H9 (cell line): ENCODE data around the gene ARPP21. TPM values are rescaled to one million over a fixed set of nuclear protein-coding genes. Genes with fewer than 3 reads are reported as not detected.

Experiments
- DNase-seq: peaks from one replicate; pipeline ENCODE4 v3.0.0-alpha.2; 2017
- H2AFZ ChIP-seq: one replicate; pipeline ENCODE4 v1.6.1; 2013; ENCODE audit warnings: mild to moderate bottlenecking, low read length, control low read depth, moderate library complexity
- H2AK5ac ChIP-seq: 2 replicates; pipeline ENCODE4 v1.6.1; 2013; ENCODE audit warnings: low read length, control low read depth, mixed read lengths; ENCODE audit not compliant: insufficient read length
- H2BK120ac ChIP-seq: one replicate; pipeline ENCODE4 v1.6.1; 2013; ENCODE audit warnings: low read depth, mild to moderate bottlenecking, low read length, control low read depth, inconsistent platforms; ENCODE audit not compliant: poor library complexity, severe bottlenecking
- H2BK12ac ChIP-seq: 2 replicates; pipeline ENCODE4 v1.6.1; 2013; ENCODE audit warnings: low read length, control low read depth, mixed read lengths, low read depth; ENCODE audit not compliant: insufficient read length
- H2BK15ac ChIP-seq: 2 replicates; pipeline ENCODE4 v1.6.1; 2013; ENCODE audit warnings: low read depth, low read length, control low read depth
- H2BK20ac ChIP-seq: one replicate; pipeline ENCODE4 v1.6.1; 2013; ENCODE audit warnings: low read depth, mild to moderate bottlenecking, low read length, control low read depth, inconsistent platforms; ENCODE audit not compliant: poor library complexity, severe bottlenecking
- H2BK5ac ChIP-seq: 2 replicates; pipeline ENCODE4 v1.6.1; 2013; ENCODE audit warnings: low read length, control low read depth, mixed read lengths; ENCODE audit not compliant: insufficient read length
- H3K14ac ChIP-seq: 2 replicates; pipeline ENCODE4 v1.6.1; 2013; ENCODE audit warnings: low read length, control low read depth; ENCODE audit not compliant: insufficient read depth
- H3K18ac ChIP-seq: 2 replicates; pipeline ENCODE4 v1.6.1; 2013; ENCODE audit warnings: low read depth, mild to moderate bottlenecking, mixed read lengths, low read length, control low read depth; ENCODE audit not compliant: insufficient read length
- H3K23ac ChIP-seq: 2 replicates; pipeline ENCODE4 v1.6.1; 2013; ENCODE audit warnings: low read length, control low read depth, mixed read lengths, low read depth; ENCODE audit not compliant: insufficient read length
- H3K23me2 ChIP-seq: 2 replicates; pipeline ENCODE4 v1.6.1; 2013; ENCODE audit warnings: low read depth, mild to moderate bottlenecking, mixed read lengths, low read length, control low read depth; ENCODE audit not compliant: insufficient read length, poor library complexity, severe bottlenecking
- H3K27ac ChIP-seq: 2 replicates; pipeline ENCODE4 v1.5.1; 2013; ENCODE audit warnings: low read length, control low read depth, mixed read lengths, low read depth; ENCODE audit not compliant: insufficient read length
- H3K27me3 ChIP-seq: 2 replicates; pipeline ENCODE4 v1.6.1; 2013; ENCODE audit warnings: low read length, control low read depth, inconsistent platforms; ENCODE audit not compliant: insufficient read depth
- H3K4ac ChIP-seq: 2 replicates; pipeline ENCODE4 v1.6.1; 2013; ENCODE audit warnings: low read depth, mild to moderate bottlenecking, control low read depth, inconsistent platforms, low read length, moderate library complexity
- H3K4me1 ChIP-seq: 2 replicates; pipeline ENCODE4 v1.6.1; 2013; ENCODE audit warnings: low read length, control low read depth, inconsistent platforms; ENCODE audit not compliant: insufficient read depth
- H3K4me2 ChIP-seq: 2 replicates; pipeline ENCODE4 v1.6.1; 2013; ENCODE audit warnings: low read length, control low read depth, mixed read lengths; ENCODE audit not compliant: insufficient read length, insufficient read depth
- H3K56ac ChIP-seq: 2 replicates; pipeline ENCODE4 v1.6.1; 2013; ENCODE audit warnings: low read depth, mild to moderate bottlenecking, mixed read lengths, low read length, control low read depth; ENCODE audit not compliant: insufficient read length
- H3K79me1 ChIP-seq: 2 replicates; pipeline ENCODE4 v1.6.1; 2013; ENCODE audit warnings: low read depth, mild to moderate bottlenecking, moderate library complexity, low read length, control low read depth, inconsistent platforms; ENCODE audit not compliant: insufficient read depth, poor library complexity, severe bottlenecking
- H3K79me2 ChIP-seq: 2 replicates; pipeline ENCODE4 v1.6.1; 2013; ENCODE audit warnings: low read length, control low read depth, inconsistent platforms; ENCODE audit not compliant: insufficient read depth
- H3K9ac ChIP-seq: 2 replicates; pipeline ENCODE4 v1.6.1; 2013; ENCODE audit warnings: low read length, control low read depth, mixed read lengths; ENCODE audit not compliant: insufficient read length; ENCODE audit errors: extremely low read depth
- H3K9me3 ChIP-seq: one replicate; pipeline ENCODE4 v1.6.1; 2013; ENCODE audit warnings: low read depth, low read length, inconsistent platforms; ENCODE audit not compliant: control insufficient read depth
- H3T11ph ChIP-seq: one replicate; pipeline ENCODE4 v1.6.1; 2013; ENCODE audit warnings: mild to moderate bottlenecking, low read length, control low read depth, inconsistent platforms
- H4K20me1 ChIP-seq: one replicate; pipeline ENCODE4 v1.6.1; 2013; ENCODE audit not compliant: control insufficient read depth, insufficient read length, insufficient read depth
- H4K5ac ChIP-seq: 2 replicates; pipeline ENCODE4 v1.6.1; 2013; ENCODE audit warnings: low read depth, mild to moderate bottlenecking, mixed read lengths, low read length, control low read depth; ENCODE audit not compliant: insufficient read length
- H4K8ac ChIP-seq: replicated peaks from 2 replicates; pipeline ENCODE4 v1.6.1; 2013; ENCODE audit warnings: low read length, control low read depth, mixed read lengths, low read depth; ENCODE audit not compliant: insufficient read length
- H4K91ac ChIP-seq: 2 replicates; pipeline ENCODE4 v1.6.1; 2013; ENCODE audit warnings: low read depth, mild to moderate bottlenecking, moderate library complexity, mixed read lengths, low read length, control low read depth; ENCODE audit not compliant: insufficient read length
- H3K27ac Mint-ChIP-seq, 3 experiments: 2 replicates in 2 of 3; 3 replicates in 1 of 3; pipeline ENCODE4 v1.8.0; 2020 to 2021; ENCODE audit warnings: mixed read lengths in 3 of 3, mild to moderate bottlenecking in 1 of 3, moderate library complexity in 1 of 3
- H3K27me3 Mint-ChIP-seq: 2 replicates; pipeline ENCODE4 v1.8.0; 2021; ENCODE audit warnings: low read depth, mild to moderate bottlenecking, moderate library complexity, mixed read lengths
- H3K36me3 Mint-ChIP-seq, 3 experiments: 2 replicates in 2 of 3; 3 replicates in 1 of 3; pipeline ENCODE4 v1.8.0; 2020 to 2021; ENCODE audit warnings: low read depth in 3 of 3, mixed read lengths in 3 of 3; ENCODE audit not compliant: insufficient read depth in 1 of 3
- H3K4me1 Mint-ChIP-seq, 2 experiments: 2 replicates each; pipeline ENCODE4 v1.8.0; 2020; ENCODE audit warnings: mixed read lengths in 2 of 2
- H3K4me3 Mint-ChIP-seq, 2 experiments: 2 replicates in 1 of 2; 3 replicates in 1 of 2; pipeline ENCODE4 v1.8.0; 2020 to 2021; ENCODE audit warnings: mild to moderate bottlenecking in 2 of 2, mixed read lengths in 2 of 2, moderate library complexity in 1 of 2
- H3K9me3 Mint-ChIP-seq, 2 experiments: 2 replicates in 1 of 2; 3 replicates in 1 of 2; pipeline ENCODE4 v1.8.0; 2020; ENCODE audit warnings: mild to moderate bottlenecking in 2 of 2, mixed read lengths in 2 of 2, moderate library complexity in 1 of 2
- CTCF ChIP-seq: fragments of 200-600 bp; sonication (generic); conservative IDR thresholded peaks from 3 replicates; pipeline ENCODE4 v1.8.0; 2021; ENCODE audit warnings: antibody characterized with exemption, mild to moderate bottlenecking
- WGBS: extraction: QIAGEN DNeasy Blood & Tissue Kit; methylation state at CpG from one replicate; pipeline ENCODE4 v1.1.7; 2013; ENCODE audit warnings: missing lambda C conversion rate, low lambda C conversion rate, mixed read lengths; ENCODE audit not compliant: insufficient read length; ENCODE audit errors: extremely low coverage; 5-methylcytosine and 5-hydroxymethylcytosine counted together
- total RNA-seq: library from RNA; stranded (reverse); gene quantifications from 2 replicates; pipeline ENCODE4 v1.2.1, GENCODE V29; 2021

Gene ARPP21
- total RNA-seq, 1 experiment from 2014 or later, result not detected

- Histone ChIP-seq H3K56ac (no peak overlapping the region), H3K79me1 (no peaks in the 10 kb centered on the region), H3K9ac (no peak overlapping the region), H3K27me3 (no peaks in the 10 kb centered on the region), H4K5ac (no peak overlapping the region), H3K23ac (no peak overlapping the region), H3K23me2 (no peaks in the 10 kb centered on the region), H3K4ac (no peak overlapping the region), H2BK15ac (no peak overlapping the region), H3T11ph (no peak overlapping the region), H4K20me1 (no peaks in the 10 kb centered on the region), H3K4me2 (no peak overlapping the region), H2AFZ (no peak overlapping the region), H4K8ac (no peak overlapping the region), H4K91ac (no peak overlapping the region), H3K27ac (no peak overlapping the region), H2AK5ac (no peak overlapping the region), H2BK20ac (no peak overlapping the region), H3K4me1 (no peaks in the 10 kb centered on the region), H2BK5ac (no peak overlapping the region), H3K79me2 (no peaks in the 10 kb centered on the region), H3K18ac (no peak overlapping the region), H2BK120ac (no peak overlapping the region), H3K9me3 (no peaks in the 10 kb centered on the region), H2BK12ac (no peak overlapping the region), H3K14ac (no peak overlapping the region)
- no peak overlapping the region for H3K4me3 Mint-ChIP-seq
- TF ChIP-seq CTCF, result no peak
- WGBS, result no CpG with 5 or more reads among the region's 4 CpGs
- no peaks in the 10 kb centered on the region for H3K36me3 Mint-ChIP-seq
- H3K9me3 Mint-ChIP-seq, result no peaks in the 10 kb centered on the region
- peaks cover 3 to 7% of the 10 kb centered on the region in 2 experiments; a peak in 2 of 4 replicates for H3K4me1 Mint-ChIP-seq
- no peaks in the 10 kb centered on the region for H3K27me3 Mint-ChIP-seq
- no peak for DNase-seq
- H3K27ac Mint-ChIP-seq, result no peak overlapping the region
Observed at GRCh38 chr3:35785234-35785888, 146.0 kb downstream of the ARPP21 start.
